Frontal cortex (tissue), 4 donors: ENCODE data around the gene CACNG5. TPM values are rescaled to one million over a fixed set of nuclear protein-coding genes. Genes with fewer than 3 reads are reported as not detected.
A peak's percentile ranks its signal among the peaks of the same experiment; 100 is the strongest.

Source experiments
- DNase-seq, 2 donors: peaks; one replicate each; pipeline ENCODE4 v3.0.0; 2012; ENCODE audit warnings: low spot score in 2 of 2
- FAIRE-seq: peaks from 2 replicates; lab custom pipeline; 2012; peaks lifted over from hg19 to GRCh38; lab: Jason Lieb, UNC
- total RNA-seq: library from RNA; depleted of rRNA; stranded (reverse); fragments of >200 nt; gene quantifications from one replicate; pipeline ENCODE4 v1.2.3, GENCODE V29; 2014
- donor health status: control.
- donor health status: control.
- donor health status: control.

Gene CACNG5
- total RNA-seq, 1 donor from 2014 or later: 2.9 TPM

DNA sequence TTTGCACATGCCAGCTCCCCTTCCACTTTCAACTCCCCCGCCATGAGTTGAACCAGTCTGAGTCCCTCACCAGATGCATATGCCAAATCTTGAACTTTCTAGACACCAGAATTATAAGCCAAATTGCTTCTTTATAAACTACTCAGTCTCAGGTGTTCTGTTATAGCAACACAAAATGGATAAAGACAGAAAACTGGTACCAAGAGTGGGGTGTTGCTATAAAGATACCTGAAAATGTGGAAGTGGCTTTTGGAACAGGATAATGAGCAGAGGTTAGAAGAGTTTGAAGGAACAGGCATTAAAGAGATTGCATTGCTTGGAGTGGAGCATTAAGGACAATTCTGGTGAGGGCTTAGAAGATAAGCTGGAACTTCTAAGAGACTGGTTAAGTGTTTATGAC is 17.2 kb upstream of the CACNG5 start:
- FAIRE-seq (no peak), DNase-seq (no peak)

- FAIRE-seq (no peak), DNase-seq (no peak)
Measured at GRCh38 chr17:66819466-66819865, 15.5 kb upstream of the CACNG5 start.

DNA sequence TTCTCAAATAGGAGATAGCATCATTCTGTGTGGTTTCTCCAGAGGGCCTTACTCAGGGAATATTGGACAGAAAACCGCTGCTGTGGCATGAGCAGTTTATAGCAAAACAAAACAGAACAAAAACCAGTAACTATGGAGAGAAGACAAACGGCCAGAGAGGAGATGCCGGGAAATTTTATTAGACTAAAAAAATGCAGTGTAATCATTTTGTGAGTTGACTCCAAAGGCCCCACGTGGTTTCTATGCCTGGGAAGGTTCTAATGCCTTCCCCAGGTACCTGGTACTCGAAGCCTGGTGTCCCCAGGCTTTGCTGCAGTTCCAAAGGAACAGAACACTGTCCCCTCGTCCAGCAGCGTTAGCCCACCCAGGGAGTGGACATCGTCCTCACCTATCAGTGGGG is 12.9 kb upstream of the CACNG5 start:
- DNase-seq (no peak), FAIRE-seq (no peak)

- DNase-seq (no peak), FAIRE-seq (no peak)
Measured at GRCh38 chr17:66826856-66827255, 8.1 kb upstream of the CACNG5 start.

- FAIRE-seq (no peak), DNase-seq (no peak)
Measured at GRCh38 chr17:66829386-66829864, 5.5 kb upstream of the CACNG5 start.

DNA sequence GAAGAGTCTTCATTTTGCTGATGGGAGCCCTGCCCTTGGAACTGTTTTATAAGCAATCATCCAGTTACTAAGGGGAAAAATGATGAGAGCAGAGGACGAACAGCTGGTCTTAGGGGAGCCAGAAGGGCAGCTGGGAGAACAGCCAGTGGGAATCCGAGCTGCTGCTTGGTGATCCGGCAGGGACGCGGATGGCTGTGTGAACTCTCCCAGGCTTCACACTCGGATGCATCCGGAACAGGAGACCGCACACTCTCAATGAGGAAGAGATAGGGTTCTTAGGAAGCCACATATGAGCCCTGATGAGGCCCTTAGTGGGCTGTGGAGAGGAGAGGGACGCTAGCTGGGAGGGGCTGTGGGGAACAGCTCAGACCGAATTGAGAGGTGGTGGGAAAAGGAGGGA is 5.0 kb upstream of the CACNG5 start:
- no peak for FAIRE-seq
- no peak for DNase-seq

- FAIRE-seq (no peak), DNase-seq (no peak)
Measured at GRCh38 chr17:66830451-66830850, 4.5 kb upstream of the CACNG5 start.

DNA sequence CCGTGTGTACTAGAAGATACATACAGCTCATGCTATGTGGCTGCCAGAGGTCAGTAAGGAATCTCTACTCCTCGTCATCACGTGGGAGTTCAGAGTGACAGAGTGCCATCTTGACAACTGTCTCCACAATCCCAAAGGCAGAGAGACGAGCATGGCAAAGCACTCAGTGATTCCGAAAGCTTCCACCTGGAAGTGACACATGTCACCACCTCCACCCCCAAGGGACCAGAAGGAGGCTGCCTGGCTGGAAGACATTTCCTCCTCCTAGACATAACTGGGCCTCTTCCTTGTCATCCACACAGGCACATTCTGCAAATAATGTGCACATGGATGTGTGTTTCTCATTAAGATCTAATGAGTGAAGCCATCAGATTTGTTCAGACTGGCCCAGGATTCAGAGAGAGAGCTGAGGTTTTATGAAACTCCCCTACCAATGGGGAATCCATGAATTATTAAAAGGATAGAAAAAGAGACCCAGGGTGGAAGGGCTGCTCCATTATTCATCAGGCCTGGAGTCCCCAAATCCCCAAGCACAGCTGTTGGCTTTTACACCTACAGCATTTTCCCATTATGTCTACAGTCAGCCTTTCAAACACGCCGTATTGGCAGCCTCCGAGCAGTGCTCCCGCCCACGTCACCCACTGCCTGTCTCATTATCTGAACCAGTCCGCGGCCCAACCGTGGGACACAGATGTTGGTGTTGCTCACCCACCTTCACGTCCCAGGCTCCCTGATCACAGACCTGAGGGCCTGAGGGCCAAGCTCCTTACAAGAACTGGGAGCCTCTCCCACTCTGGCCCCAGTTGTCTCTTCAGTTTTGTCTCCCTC is 3.3 kb upstream of the CACNG5 start:
- no peak for FAIRE-seq
- peak in 1 of 2 donors; percentile 39 for DNase-seq

DNA sequence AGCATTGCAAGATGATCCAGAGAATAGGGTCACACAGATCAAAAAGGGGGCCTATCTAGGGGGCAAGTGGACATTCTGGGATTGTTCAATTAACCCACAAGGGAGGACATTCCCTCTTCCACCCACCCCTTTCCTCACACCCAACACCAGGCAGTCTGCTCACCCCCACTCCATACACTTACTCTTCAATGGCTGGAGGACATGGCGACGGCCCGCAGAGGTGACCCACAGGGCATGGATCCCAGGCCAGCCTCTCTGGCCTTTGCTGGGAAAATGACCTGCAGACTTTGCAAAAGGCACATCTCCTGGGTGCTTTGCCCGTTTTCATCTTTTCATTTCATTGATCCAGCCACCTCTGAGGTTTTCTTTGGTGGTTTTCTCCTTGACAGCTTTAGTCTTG is 1.7 kb upstream of the CACNG5 start:
- DNase-seq (no peak), FAIRE-seq (no peak)

DNA sequence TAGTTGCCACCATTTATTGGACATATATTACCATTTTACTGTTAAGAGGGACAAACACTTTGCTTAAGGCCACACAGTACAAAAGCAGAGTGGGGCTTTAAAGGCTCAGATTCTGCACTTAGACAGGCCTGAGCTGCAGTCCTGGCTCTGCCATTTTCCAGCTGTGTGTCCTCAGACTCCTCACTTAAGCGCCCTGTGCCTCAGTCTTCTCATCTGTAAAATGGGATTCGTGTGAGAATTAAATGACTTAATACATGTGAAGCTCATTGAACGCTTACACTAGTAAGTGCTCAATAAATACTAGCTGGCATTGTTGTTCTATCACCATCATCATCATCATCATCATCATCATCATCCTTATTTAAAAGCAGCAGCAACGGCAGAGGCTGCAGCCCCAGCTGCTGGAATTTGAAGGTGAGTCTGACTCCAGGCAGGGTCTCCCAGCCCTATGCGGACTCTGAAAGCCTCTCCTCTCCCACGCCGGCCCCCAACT is 445 bp upstream of the CACNG5 start:
- FAIRE-seq (no peak), DNase-seq (no peak)

- FAIRE-seq: no peak
- DNase-seq: no peak
Measured at GRCh38 chr17:66835476-66835875, 559 bp downstream of the CACNG5 start.

- DNase-seq: no peak
- FAIRE-seq: no peak
Measured at GRCh38 chr17:66836063-66837005, 1.4 kb downstream of the CACNG5 start.

GRCh38 chr17:66837226-66837625 is 2.3 kb downstream of the CACNG5 start:
- FAIRE-seq (no peak), DNase-seq (no peak)

GRCh38 chr17:66837885-66838665 is 3.2 kb downstream of the CACNG5 start:
- DNase-seq (no peak), FAIRE-seq (no peak)

DNA sequence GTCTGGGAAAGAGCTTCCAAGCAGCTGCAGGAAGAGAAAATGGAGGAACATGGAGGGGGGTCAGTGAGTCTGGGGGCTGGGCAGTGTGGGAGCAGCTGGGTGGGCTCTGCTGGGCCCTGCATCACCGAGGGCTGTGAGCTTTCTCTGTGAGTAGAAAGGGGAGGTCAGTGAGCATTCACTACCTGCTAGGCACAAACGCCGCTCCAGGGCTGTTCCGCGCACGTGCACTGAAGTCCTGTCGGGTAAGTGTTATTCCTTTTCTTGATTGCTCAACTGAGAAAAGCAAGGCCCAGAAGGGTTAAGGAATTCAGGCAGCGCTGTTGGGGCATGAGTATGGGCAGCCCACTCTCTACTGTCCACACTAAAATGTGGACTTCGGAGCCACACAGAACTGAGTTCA is 4.7 kb downstream of the CACNG5 start:
- DNase-seq (no peak), FAIRE-seq (no peak)

GRCh38 chr17:66840061-66840460 is 5.1 kb downstream of the CACNG5 start:
- FAIRE-seq: no peak
- DNase-seq: no peak

DNA sequence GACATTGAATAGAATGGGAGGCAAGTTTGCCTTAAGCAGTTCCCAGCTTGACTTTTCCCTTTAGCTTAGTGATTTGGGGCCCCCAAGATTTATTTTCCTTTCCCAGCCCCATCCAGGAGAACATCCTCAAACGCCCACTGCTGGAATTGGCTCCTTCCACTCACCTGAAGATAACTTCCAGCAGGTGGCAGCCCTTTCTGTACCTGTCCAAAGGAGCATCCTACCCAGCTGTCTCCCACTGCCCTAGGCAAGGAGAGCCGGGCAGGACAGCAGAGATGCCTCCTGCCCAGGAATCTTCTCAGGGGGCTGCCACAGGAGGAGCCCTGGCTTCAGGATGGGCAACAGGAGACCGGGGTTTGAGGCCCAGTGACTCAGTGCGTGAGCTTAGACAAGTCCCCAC is 6.4 kb downstream of the CACNG5 start:
- FAIRE-seq (no peak), DNase-seq (no peak)

DNA sequence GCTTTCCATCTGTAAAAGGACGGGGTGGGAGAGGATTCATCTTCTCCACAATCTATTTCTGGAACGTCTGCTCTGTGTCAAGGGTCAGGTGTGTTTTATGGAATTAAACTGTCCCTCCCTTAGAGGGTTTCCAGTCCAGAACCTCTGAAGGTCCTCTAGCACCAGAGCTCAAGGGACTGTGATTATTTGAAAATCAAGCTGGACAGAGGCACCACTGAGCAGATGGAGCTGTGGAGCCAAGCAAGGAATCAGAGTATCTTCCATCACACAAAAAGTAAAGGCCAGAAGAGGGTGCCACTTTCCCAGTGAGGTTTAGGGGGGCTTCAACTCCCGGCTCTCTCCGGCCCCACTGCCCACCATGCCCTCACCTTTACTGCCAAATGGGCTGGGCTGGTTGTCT is 6.8 kb downstream of the CACNG5 start:
- no peak for FAIRE-seq
- DNase-seq: no peak

- DNase-seq: no peak
- no peak for FAIRE-seq
Measured at GRCh38 chr17:66842505-66842904, 7.6 kb downstream of the CACNG5 start.

DNA sequence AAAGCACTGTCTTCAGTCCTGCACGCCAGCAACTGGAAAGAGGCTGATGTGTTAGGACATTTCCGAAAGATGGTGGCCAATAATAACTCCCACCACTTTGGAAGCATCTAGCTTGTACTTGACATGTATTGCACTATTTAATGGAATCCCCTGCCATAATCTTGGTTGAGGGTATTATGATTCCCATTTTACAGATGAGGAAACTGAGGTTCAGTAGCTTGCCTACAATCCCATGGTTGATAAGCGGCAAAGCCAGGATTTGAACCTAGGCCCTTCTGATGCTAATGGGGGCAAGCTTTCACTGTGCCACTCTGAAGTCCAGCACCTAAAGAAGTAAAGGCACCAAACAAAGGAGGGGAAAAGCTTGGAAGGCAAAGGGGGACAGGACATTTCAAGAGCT is 8.0 kb downstream of the CACNG5 start:
- no peak for DNase-seq
- no peak for FAIRE-seq
